AG04450 (cell line): ENCODE measurements around the gene IL1B. TPM values are rescaled to one million over a fixed set of nuclear protein-coding genes. Genes with fewer than 3 reads are reported as not detected.
A peak's percentile ranks its signal among the peaks of the same experiment; 100 is the strongest.

ENCODE experiments used
- CTCF ChIA-PET: fragments of 300-600, 350-600 bp; formaldehyde crosslinking; extraction: SDS; loops from one replicate; lab custom pipeline; 2022; ENCODE audit warnings: antibody characterized with exemption, inconsistent platforms; lab: Charles Lee
- POLR2A ChIA-PET: fragments of 350-600 bp; formaldehyde crosslinking; extraction: SDS; loops from one replicate; lab custom pipeline; 2021; ENCODE audit warnings: antibody characterized with exemption, inconsistent platforms; lab: Yijun Ruan, JAX
- DNase-seq: peaks from one replicate; pipeline ENCODE4 v3.0.0-alpha.2; 2011; ENCODE audit warnings: low read depth, low spot score
- H3K27ac ChIP-seq: one replicate; pipeline ENCODE4 v1.5.1; 2012; ENCODE audit warnings: low read depth, low read length, control low read depth
- H3K27me3 ChIP-seq: one replicate; pipeline ENCODE4 v1.6.0; 2012; ENCODE audit warnings: low read length; ENCODE audit not compliant: control insufficient read depth, insufficient read depth
- H3K4me3 ChIP-seq: 2 replicates; pipeline ENCODE4 v1.5.1; 2011; ENCODE audit warnings: mild to moderate bottlenecking, low read depth, low read length, control low read depth
- H3K9me3 ChIP-seq: 2 replicates; pipeline ENCODE4 v1.5.1; 2012; ENCODE audit warnings: low read length; ENCODE audit not compliant: control insufficient read depth, insufficient read depth
- CTCF ChIP-seq: IDR thresholded peaks from 2 replicates; pipeline ENCODE4 v1.5.1; 2011; ENCODE audit warnings: low read depth, low read length, control low read depth, inconsistent platforms
- polyA plus RNA-seq: library from polyadenylated mRNA; depleted of rRNA; stranded (reverse); fragments of >200 nt; gene quantifications from 2 replicates; pipeline ENCODE4 v1.2.3, GENCODE V29; 2011

Gene IL1B
- polyA plus RNA-seq, 1 experiment: 2.3 TPM

- ChIA-PET POLR2A (no interaction called here), CTCF (no interaction called here)
- DNase-seq: no peak
- no peak for TF ChIP-seq CTCF
- no peak overlapping the region for H3K27ac ChIP-seq
- H3K27me3 ChIP-seq: no peaks in the 10 kb centered on the region
- H3K9me3 ChIP-seq: no peaks in the 10 kb centered on the region; the same call in 1 of the 2 replicates
- no peak overlapping the region for H3K4me3 ChIP-seq
Measured at GRCh38 chr2:112809112-112809511, 27.5 kb downstream of the IL1B start.

- H3K4me3 ChIP-seq: no peak overlapping the region
- no peak overlapping the region for H3K27ac ChIP-seq
- ChIA-PET POLR2A (no interaction called here), CTCF (no interaction called here)
- no peak; the same call in 1 of the 2 replicates for TF ChIP-seq CTCF
- DNase-seq: no peak
- no peaks in the 10 kb centered on the region for H3K27me3 ChIP-seq
- no peaks in the 10 kb centered on the region; the same call in 1 of the 2 replicates for H3K9me3 ChIP-seq
Measured at GRCh38 chr2:112807233-112807807, 29.3 kb downstream of the IL1B start.

- TF ChIP-seq CTCF: no peak
- ChIA-PET POLR2A (no interaction called here), CTCF (interaction anchor here (1.6 kb wide), 1 partner anchor 56 kb away, joined by 5 read pairs; no protein-coding TSS in a partner anchor)
- no peak for DNase-seq
- no peak overlapping the region for H3K27ac ChIP-seq
- H3K27me3 ChIP-seq: no peaks in the 10 kb centered on the region
- no peak overlapping the region for H3K4me3 ChIP-seq
- no peaks in the 10 kb centered on the region; the same call in 1 of the 2 replicates for H3K9me3 ChIP-seq
Measured at GRCh38 chr2:112805542-112805941, 31.0 kb downstream of the IL1B start.

DNA sequence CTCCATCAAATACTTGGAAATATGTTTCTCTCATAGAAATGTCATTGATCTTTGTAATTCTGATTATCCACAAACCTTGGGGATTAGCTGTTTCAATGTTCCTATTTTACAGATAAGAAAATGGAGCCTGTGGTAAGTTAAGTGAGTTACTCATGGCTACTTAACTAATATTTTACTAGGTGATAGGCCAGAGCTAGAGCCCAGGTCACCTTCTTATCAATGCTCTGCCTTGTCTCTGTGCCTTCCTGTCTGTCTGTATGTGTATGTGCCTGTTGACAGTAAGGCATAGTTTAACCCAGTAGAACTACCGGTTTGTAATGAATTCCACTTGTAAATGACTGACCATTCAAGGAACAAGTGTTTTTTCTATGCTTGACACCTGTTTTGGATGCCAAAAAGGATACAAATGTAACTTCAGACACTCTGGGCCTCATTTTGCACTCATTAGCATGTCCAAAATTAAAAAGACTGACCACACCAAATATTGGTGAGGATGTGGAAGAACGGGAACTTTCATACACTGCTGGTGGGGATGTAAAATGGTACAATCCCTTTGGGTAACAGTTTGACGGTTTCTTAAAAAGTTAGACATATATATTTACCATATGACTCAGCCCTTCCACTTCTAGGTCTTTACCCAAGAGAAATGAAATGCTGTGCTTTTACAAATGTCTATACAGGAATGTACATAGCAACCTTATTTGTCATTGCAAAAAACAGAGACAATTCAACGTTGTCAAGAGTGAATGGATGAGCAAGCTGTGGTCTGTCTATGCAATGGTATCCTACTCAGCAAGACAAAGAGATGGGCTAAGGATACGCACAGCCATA is 32.7 kb downstream of the IL1B start:
- DNase-seq: peak; percentile 67
- no peak for TF ChIP-seq CTCF
- POLR2A ChIA-PET: no interaction called here
- CTCF ChIA-PET: interaction anchor here (1.1 kb wide), 1 partner anchor 11 kb away, joined by 4 read pairs; no protein-coding TSS in a partner anchor
- H3K27me3 ChIP-seq: no peaks in the 10 kb centered on the region
- no peak overlapping the region for H3K4me3 ChIP-seq
- no peak overlapping the region for H3K27ac ChIP-seq
- H3K9me3 ChIP-seq: no peaks in the 10 kb centered on the region; the same call in 1 of the 2 replicates
